Keratinocyte (primary cell): ENCODE data around the gene KXD1. TPM values are rescaled to one million over a fixed set of nuclear protein-coding genes. Genes with fewer than 3 reads are reported as not detected.

ENCODE experiments used
- DNase-seq: peaks from one replicate; pipeline ENCODE4 v3.0.0-alpha.2; 2011; ENCODE audit warnings: low read depth, missing footprints, low spot score
- FAIRE-seq: peaks from 2 replicates; lab custom pipeline; 2011; peaks lifted over from hg19 to GRCh38; lab: Jason Lieb, UNC
- H2AFZ ChIP-seq: 2 replicates; pipeline ENCODE4 v1.6.0; 2012; ENCODE audit warnings: low read length, control low read depth, inconsistent platforms; ENCODE audit not compliant: control insufficient read depth
- H3K27ac ChIP-seq: 2 replicates; pipeline ENCODE4 v1.5.1; 2011; ENCODE audit warnings: low read length; ENCODE audit not compliant: control insufficient read depth, insufficient read depth
- H3K27me3 ChIP-seq: 3 replicates; pipeline ENCODE4 v1.6.0; 2011; ENCODE audit warnings: low read length; ENCODE audit not compliant: control insufficient read depth, insufficient read depth; ENCODE audit errors: extremely low read depth
- H3K36me3 ChIP-seq, 2 experiments: 2 replicates in 1 of 2; 3 replicates in 1 of 2; pipeline ENCODE4 v1.5.1; 2011; ENCODE audit warnings: low read length in 2 of 2, mild to moderate bottlenecking in 1 of 2; ENCODE audit not compliant: control insufficient read depth in 2 of 2, insufficient read depth in 2 of 2; ENCODE audit errors: extremely low read depth in 1 of 2
- H3K4me1 ChIP-seq: 3 replicates; pipeline ENCODE4 v1.5.1; 2011; ENCODE audit warnings: low read length; ENCODE audit not compliant: control insufficient read depth, insufficient read depth; ENCODE audit errors: extremely low read depth
- H3K4me2 ChIP-seq: 3 replicates; pipeline ENCODE4 v1.6.0; 2011; ENCODE audit warnings: low read depth, low read length; ENCODE audit not compliant: control insufficient read depth, insufficient read depth; ENCODE audit errors: extremely low read depth
- H3K4me3 ChIP-seq, 3 experiments: fragments of 200-600 bp in 1 of 3; sonication (generic) in 1 of 3; 2 replicates in 2 of 3; 3 replicates in 1 of 3; pipeline ENCODE4 v1.5.1; 2011 to 2016; ENCODE audit warnings: low read length in 3 of 3, mild to moderate bottlenecking in 3 of 3, control low read depth in 2 of 3, inconsistent platforms in 1 of 3, low read depth in 1 of 3, mixed read lengths in 1 of 3, mixed run types in 1 of 3, moderate library complexity in 1 of 3; ENCODE audit not compliant: control insufficient read depth in 2 of 3, insufficient read depth in 2 of 3; ENCODE audit errors: extremely low read depth in 1 of 3
- H3K79me2 ChIP-seq: 2 replicates; pipeline ENCODE4 v1.6.0; 2012; ENCODE audit warnings: low read length; ENCODE audit not compliant: control insufficient read depth, insufficient read depth
- H3K9ac ChIP-seq: 3 replicates; pipeline ENCODE4 v1.6.0; 2011; ENCODE audit warnings: low read length; ENCODE audit not compliant: control insufficient read depth, insufficient read depth; ENCODE audit errors: extremely low read depth
- H3K9me1 ChIP-seq: 3 replicates; pipeline ENCODE4 v1.6.0; 2011; ENCODE audit warnings: low read length; ENCODE audit not compliant: control insufficient read depth, insufficient read depth; ENCODE audit errors: extremely low read depth
- H3K9me3 ChIP-seq: 2 replicates; pipeline ENCODE4 v1.5.1; 2012; ENCODE audit warnings: low read depth, low read length; ENCODE audit not compliant: control insufficient read depth
- H4K20me1 ChIP-seq: 3 replicates; pipeline ENCODE4 v1.6.0; 2011; ENCODE audit warnings: low read length; ENCODE audit not compliant: control insufficient read depth, insufficient read depth; ENCODE audit errors: extremely low read depth
- CTCF ChIP-seq, 3 experiments: IDR thresholded peaks in 1 of 3; conservative IDR thresholded peaks in 1 of 3; optimal IDR thresholded peaks in 1 of 3; 2 replicates in 2 of 3; 3 replicates in 1 of 3; pipeline versions ENCODE3 to v1.5.1; 2011; ENCODE audit warnings: low read length in 3 of 3, mild to moderate bottlenecking in 3 of 3, moderate library complexity in 2 of 3, control low read depth in 1 of 3, inconsistent platforms in 1 of 3; ENCODE audit not compliant: insufficient read depth in 2 of 3; ENCODE audit errors: extremely low read depth in 1 of 3
- EZH2 ChIP-seq: IDR thresholded peaks from one replicate; pipeline ENCODE4 v1.6.1; 2012; ENCODE audit warnings: inconsistent platforms, mild to moderate bottlenecking, low read length, moderate library complexity
- dilution Hi-C: fragments of 300-500 bp; cut with MboI; formaldehyde crosslinking; loops from one replicate; pipeline ENCODE4 v1.7.0; 2020; ENCODE audit warnings: low sequenced_read_pairs; ENCODE audit not compliant: extremely low pct_ligation_motif_present
- polyA plus RNA-seq, 5 experiments: library from polyadenylated mRNA; depleted of rRNA in 3 of 5; stranded (reverse) in 3 of 5; stranded (forward) in 1 of 5; unstranded in 1 of 5; fragments of >200 nt; gene quantifications; 1 replicate in 1 of 5; 2 replicates in 3 of 5; 3 replicates in 1 of 5; pipeline versions ENCODE4 v1.2.1 to v1.2.3, GENCODE V29; 2011 to 2012; ENCODE audit warnings: missing spikeins in 2 of 5, low read depth in 1 of 5, low replicate concordance in 1 of 5

KXD1 gene
- polyA plus RNA-seq, 1 donor (not counting 4 experiments of a cell fraction or from before 2014, with no cell fraction given), result 94.6 TPM

GRCh38 chr19:18523841-18524240 is 33.8 kb upstream of the KXD1 start:
- TF ChIP-seq CTCF (optimal IDR thresholded peaks at IDR 0.05 in 1 of 3, IDR thresholded peaks at IDR 0.05 in 1 of 3, conservative IDR thresholded peaks at IDR 0.05 in 1 of 3; ENCODE audit: extremely low read depth in 1 of 3, insufficient read depth in 2 of 3, low read length in 3 of 3) (no peak), EZH2 (no peak)
- H3K79me2 ChIP-seq, result peaks cover 29% of the 10 kb centered on the region
- H3K9me3 ChIP-seq, result no peaks in the 10 kb centered on the region
- peaks cover 31% of the 10 kb centered on the region for H3K4me1 ChIP-seq
- dilution Hi-C loops, result no loop called here
- no peak overlapping the region for H3K27ac ChIP-seq
- H2AFZ ChIP-seq, result no peak overlapping the region
- no peaks in the 10 kb centered on the region for H3K27me3 ChIP-seq
- no peaks in the 10 kb centered on the region for H3K9me1 ChIP-seq
- peaks cover 2% of the 10 kb centered on the region for H4K20me1 ChIP-seq
- H3K9ac ChIP-seq, result no peak overlapping the region
- no peak for DNase-seq
- no peak overlapping the region for H3K4me3 ChIP-seq
- peaks cover 0 to 3% of the 10 kb centered on the region in 2 experiments for H3K36me3 ChIP-seq
- no peak overlapping the region for H3K4me2 ChIP-seq
- no peak for FAIRE-seq

- Histone ChIP-seq H2AFZ (peak overlapping the region; percentile 87), H4K20me1 (no peaks in the 10 kb centered on the region), H3K79me2 (peaks cover 6% of the 10 kb centered on the region), H3K9me3 (no peaks in the 10 kb centered on the region), H3K9ac (no peak overlapping the region), H3K4me1 (peaks cover 18% of the 10 kb centered on the region), H3K27me3 (no peaks in the 10 kb centered on the region), H3K9me1 (no peaks in the 10 kb centered on the region), H3K4me2 (peak overlapping the region; percentile 51), H3K36me3 (peaks cover under 1% of the 10 kb centered on the region in 2 experiments), H3K4me3 (no peak overlapping the region), H3K27ac (peak overlapping the region; percentile 43)
- FAIRE-seq, result peak; percentile 100
- peak; percentile 86 for DNase-seq
- TF ChIP-seq EZH2, result no peak
- TF ChIP-seq CTCF (optimal IDR thresholded peaks at IDR 0.05 in 1 of 3, IDR thresholded peaks at IDR 0.05 in 1 of 3, conservative IDR thresholded peaks at IDR 0.05 in 1 of 3; ENCODE audit: extremely low read depth in 1 of 3, insufficient read depth in 2 of 3, low read length in 3 of 3), result no peak
- dilution Hi-C loops, result no loop called here
These were observed 31.4 kb upstream of the KXD1 start for GRCh38 chr19:18526316-18526715.
